ENCODE results near the gene GSTA4. TPM values are rescaled to one million over a fixed set of nuclear protein-coding genes. Genes with fewer than 3 reads are reported as not detected.

GSTA4 gene
- total and polyA plus RNA-seq, 2 donors from 2014 or later: 17.4 to 47.4 TPM

DNA sequence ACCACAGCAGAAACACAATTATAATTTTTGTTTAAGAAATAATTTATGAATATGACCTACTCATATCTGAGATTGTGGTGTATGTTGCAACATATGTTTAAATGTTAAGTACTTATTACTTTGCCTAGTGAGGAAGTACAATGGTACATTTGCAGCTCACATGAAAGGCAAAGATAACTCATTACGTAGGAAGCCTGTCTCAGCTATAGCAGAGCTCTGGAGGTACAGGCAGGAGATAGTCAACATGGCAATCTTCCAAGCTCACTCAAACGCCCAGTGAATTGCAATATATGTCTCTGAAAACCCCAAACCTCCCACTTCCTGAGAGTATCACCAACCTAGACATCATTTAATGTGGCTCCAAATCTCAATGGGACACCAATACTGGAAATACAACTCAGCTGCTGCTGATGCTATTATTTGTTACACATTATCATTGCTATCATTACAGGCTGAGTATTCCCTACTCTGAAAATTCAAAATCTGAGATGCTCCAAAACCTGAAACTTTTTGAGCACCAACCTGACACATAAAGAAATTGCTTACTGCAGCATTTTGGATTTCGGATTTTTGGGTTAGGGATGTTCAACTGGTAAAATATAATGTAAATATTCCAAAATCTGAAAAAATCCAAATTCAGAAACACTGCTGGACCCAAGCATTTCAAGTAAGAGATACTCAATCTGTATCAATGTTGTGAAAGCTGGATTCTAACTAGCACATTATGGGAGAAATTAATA lies 25.1 kb upstream of the GSTA4 start:
- H3K9ac ChIP-seq (ENCODE audit: low read length in 3 of 3): no peak overlapping the region
- no peak overlapping the region for H3K27ac ChIP-seq (ENCODE audit: low read depth in 2 of 2, low read length in 2 of 2)
- H3K36me3 ChIP-seq (ENCODE audit: control insufficient read depth in 2 of 3, insufficient read depth in 3 of 3, low read length in 3 of 3): peaks cover 5 to 17% (median 15%) of the 10 kb centered on the region in 3 donors
- H3K9me3 ChIP-seq (ENCODE audit: control insufficient read depth in 2 of 3, insufficient read depth in 1 of 3, low read length in 3 of 3): no peaks in the 10 kb centered on the region
- H3K4me1 ChIP-seq (ENCODE audit: control insufficient read depth in 2 of 3, insufficient read depth in 2 of 3, low read depth in 1 of 3, low read length in 3 of 3): no peaks in the 10 kb centered on the region
- DNase-seq: no peak
- no peak overlapping the region for H3K4me3 ChIP-seq (ENCODE audit: low read length in 3 of 3)
- TF ChIP-seq, protein P1, sequence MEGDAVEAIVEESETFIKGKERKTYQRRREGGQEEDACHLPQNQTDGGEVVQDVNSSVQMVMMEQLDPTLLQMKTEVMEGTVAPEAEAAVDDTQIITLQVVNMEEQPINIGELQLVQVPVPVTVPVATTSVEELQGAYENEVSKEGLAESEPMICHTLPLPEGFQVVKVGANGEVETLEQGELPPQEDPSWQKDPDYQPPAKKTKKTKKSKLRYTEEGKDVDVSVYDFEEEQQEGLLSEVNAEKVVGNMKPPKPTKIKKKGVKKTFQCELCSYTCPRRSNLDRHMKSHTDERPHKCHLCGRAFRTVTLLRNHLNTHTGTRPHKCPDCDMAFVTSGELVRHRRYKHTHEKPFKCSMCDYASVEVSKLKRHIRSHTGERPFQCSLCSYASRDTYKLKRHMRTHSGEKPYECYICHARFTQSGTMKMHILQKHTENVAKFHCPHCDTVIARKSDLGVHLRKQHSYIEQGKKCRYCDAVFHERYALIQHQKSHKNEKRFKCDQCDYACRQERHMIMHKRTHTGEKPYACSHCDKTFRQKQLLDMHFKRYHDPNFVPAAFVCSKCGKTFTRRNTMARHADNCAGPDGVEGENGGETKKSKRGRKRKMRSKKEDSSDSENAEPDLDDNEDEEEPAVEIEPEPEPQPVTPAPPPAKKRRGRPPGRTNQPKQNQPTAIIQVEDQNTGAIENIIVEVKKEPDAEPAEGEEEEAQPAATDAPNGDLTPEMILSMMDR (IDR thresholded peaks at IDR 0.05; ENCODE audit: borderline replicate concordance, extremely low read depth, insufficient read depth): no peak
- no peaks in the 10 kb centered on the region for H3K27me3 ChIP-seq (ENCODE audit: control insufficient read depth, insufficient read depth, low read length)
- FAIRE-seq: no peak
- intact Hi-C loops (cut with DNase I): no loop called here

DNA sequence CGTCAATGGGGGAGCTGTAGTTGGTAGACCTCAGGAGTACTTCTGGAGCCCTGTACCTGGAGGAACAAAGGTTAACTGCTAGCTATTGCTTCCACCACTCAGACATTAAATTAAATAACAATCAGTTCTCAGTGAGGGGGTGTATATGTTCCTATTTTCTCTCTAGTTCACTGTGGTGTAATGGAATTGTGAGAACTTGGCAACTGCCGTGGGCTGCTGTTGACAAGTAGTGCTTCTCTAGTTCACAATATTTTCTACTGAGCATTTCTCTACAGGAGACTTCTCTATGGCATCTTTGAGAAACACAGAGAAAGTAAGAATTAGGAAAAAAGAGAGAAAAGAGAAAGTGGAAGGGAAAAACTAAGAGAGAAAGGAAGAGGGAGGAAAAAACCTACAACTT lies 23.4 kb upstream of the GSTA4 start:
- TF ChIP-seq, protein P1 (IDR thresholded peaks at IDR 0.05; ENCODE audit: borderline replicate concordance, extremely low read depth, insufficient read depth): no peak
- Histone ChIP-seq H3K27ac (ENCODE audit: low read depth in 2 of 2, low read length in 2 of 2) (no peak overlapping the region), H3K36me3 (ENCODE audit: control insufficient read depth in 2 of 3, insufficient read depth in 3 of 3, low read length in 3 of 3) (peaks cover 7 to 16% (median 14%) of the 10 kb centered on the region in 3 donors), H3K9ac (ENCODE audit: low read length in 3 of 3) (no peak overlapping the region), H3K4me1 (ENCODE audit: control insufficient read depth in 2 of 3, insufficient read depth in 2 of 3, low read depth in 1 of 3, low read length in 3 of 3) (no peaks in the 10 kb centered on the region), H3K4me3 (ENCODE audit: low read length in 3 of 3) (no peak overlapping the region), H3K27me3 (ENCODE audit: control insufficient read depth, insufficient read depth, low read length) (no peaks in the 10 kb centered on the region), H3K9me3 (ENCODE audit: control insufficient read depth in 2 of 3, insufficient read depth in 1 of 3, low read length in 3 of 3) (no peaks in the 10 kb centered on the region)
- intact Hi-C loops (cut with DNase I): loop anchor here (2.0 kb wide), 1 partner anchor 20 kb away; no protein-coding TSS in a partner anchor
- FAIRE-seq: no peak
- DNase-seq: no peak

DNA sequence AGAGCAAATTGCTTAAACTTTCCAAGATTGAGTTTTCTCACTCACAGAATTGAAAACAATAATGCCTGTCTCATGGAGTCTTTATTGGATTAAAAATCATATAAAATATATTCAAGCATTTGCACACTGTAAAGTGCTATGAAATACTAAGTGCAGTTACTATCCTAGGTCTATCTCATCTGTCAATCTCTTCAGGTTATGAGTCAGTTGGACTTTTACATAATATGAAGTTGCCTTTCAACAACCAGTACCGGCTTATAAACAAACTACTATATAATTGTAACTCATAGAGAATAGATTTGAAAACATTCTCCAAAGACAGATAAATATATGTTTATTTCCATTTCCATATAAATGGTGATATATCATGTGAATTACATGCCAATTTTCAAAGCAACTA lies 20.4 kb upstream of the GSTA4 start:
- Histone ChIP-seq H3K27ac (ENCODE audit: low read depth in 2 of 2, low read length in 2 of 2) (no peak overlapping the region), H3K4me1 (ENCODE audit: control insufficient read depth in 2 of 3, insufficient read depth in 2 of 3, low read depth in 1 of 3, low read length in 3 of 3) (no peaks in the 10 kb centered on the region), H3K4me3 (ENCODE audit: low read length in 3 of 3) (no peak overlapping the region), H3K9ac (ENCODE audit: low read length in 3 of 3) (no peak overlapping the region), H3K9me3 (ENCODE audit: control insufficient read depth in 2 of 3, insufficient read depth in 1 of 3, low read length in 3 of 3) (no peaks in the 10 kb centered on the region), H3K27me3 (ENCODE audit: control insufficient read depth, insufficient read depth, low read length) (no peaks in the 10 kb centered on the region), H3K36me3 (ENCODE audit: control insufficient read depth in 2 of 3, insufficient read depth in 3 of 3, low read length in 3 of 3) (peaks cover 14 to 37% (median 28%) of the 10 kb centered on the region in 3 donors)
- FAIRE-seq (no peak), DNase-seq (no peak)
- TF ChIP-seq, protein P1 (IDR thresholded peaks at IDR 0.05; ENCODE audit: borderline replicate concordance, extremely low read depth, insufficient read depth): no peak
- intact Hi-C loops (cut with DNase I): no loop called here
